HUDEP-2 (cell line): Measurements from ENCODE around the gene PRM1.
A peak's percentile ranks its signal among the peaks of the same experiment; 100 is the strongest.
"Not testable (repeated sequence)": the region's sequence is repeated elsewhere in the genome, so short reads cannot be mapped to it uniquely, and the experiment has no call there.

Experiments
- DNase-seq, 76 experiments: peaks; one replicate each; lab custom pipeline; 2025; ENCODE audit not compliant: unreplicated experiment in 76 of 76; lab: John Stamatoyannopoulos, UW

Gene PRM1

GRCh38 chr16:11314309-11314894 is 33.3 kb upstream of the PRM1 start:
- DNase-seq: no peak

- DNase-seq: no peak
Observed at GRCh38 chr16:11313493-11314308, 32.6 kb upstream of the PRM1 start.

- DNase-seq: peak in 7 of 76 experiments; percentile 4 to 23 (median 5)
Observed at GRCh38 chr16:11312718-11313492, 31.8 kb upstream of the PRM1 start.

- DNase-seq: peak in 1 of 76 experiments; percentile 9
Observed at GRCh38 chr16:11310997-11311561, 29.9 kb upstream of the PRM1 start.

GRCh38 chr16:11310634-11310977 is 29.5 kb upstream of the PRM1 start:
- DNase-seq: no peak

- DNase-seq: no peak
Observed at GRCh38 chr16:11309895-11310633, 28.9 kb upstream of the PRM1 start.

- DNase-seq: no peak
Observed at GRCh38 chr16:11308493-11309283, 27.6 kb upstream of the PRM1 start.

GRCh38 chr16:11307639-11308492 is 26.7 kb upstream of the PRM1 start:
- DNase-seq: no peak

- no peak for DNase-seq
Observed at GRCh38 chr16:11306997-11307638, 26.0 kb upstream of the PRM1 start.

- DNase-seq: no peak
Observed at GRCh38 chr16:11306381-11306780, 25.3 kb upstream of the PRM1 start.

GRCh38 chr16:11303405-11304138 is 22.4 kb upstream of the PRM1 start:
- DNase-seq: peak in 1 of 76 experiments; percentile 23

- DNase-seq: no peak
Observed at GRCh38 chr16:11302977-11303376, 21.8 kb upstream of the PRM1 start.

- DNase-seq: no peak
Observed at GRCh38 chr16:11301645-11302501, 20.7 kb upstream of the PRM1 start.

- no peak for DNase-seq
Observed at GRCh38 chr16:11300560-11300892, 19.4 kb upstream of the PRM1 start.

- DNase-seq: no peak
Observed at GRCh38 chr16:11299865-11300559, 18.9 kb upstream of the PRM1 start.

GRCh38 chr16:11298950-11299547 is 17.9 kb upstream of the PRM1 start:
- not testable (repeated sequence) for DNase-seq
